Ectodermal cell (in vitro differentiated cells): ENCODE results near the gene JAKMIP1.

Experiments used
- H3K27ac ChIP-seq: 2 replicates; pipeline ENCODE4 v1.7.0; 2013; ENCODE audit warnings: mild to moderate bottlenecking, low read depth, low read length; ENCODE audit not compliant: insufficient read depth, poor library complexity, severe bottlenecking
- H3K27me3 ChIP-seq: 2 replicates; pipeline ENCODE4 v1.7.0; 2013; ENCODE audit warnings: mild to moderate bottlenecking, low read length; ENCODE audit not compliant: insufficient read depth, control insufficient read depth, poor library complexity, severe bottlenecking
- H3K36me3 ChIP-seq: one replicate; pipeline ENCODE4 v1.7.0; 2013; ENCODE audit warnings: low read length; ENCODE audit not compliant: control insufficient read depth, insufficient read depth
- H3K4me1 ChIP-seq: one replicate; pipeline ENCODE4 v1.7.0; 2013; ENCODE audit warnings: low read length; ENCODE audit not compliant: control insufficient read depth, insufficient read depth
- H3K4me3 ChIP-seq: 2 replicates; pipeline ENCODE4 v1.7.0; 2013; ENCODE audit warnings: low read depth, low read length, control low read depth; ENCODE audit not compliant: insufficient read depth
- H3K9me3 ChIP-seq: 2 replicates; pipeline ENCODE4 v1.7.0; 2013; ENCODE audit warnings: mild to moderate bottlenecking, low read length, moderate library complexity; ENCODE audit not compliant: control insufficient read depth
- WGBS, 2 experiments: methylation state at CpG; one replicate each; pipeline ENCODE4 v1.1.7; 2013; ENCODE audit warnings: missing lambda C conversion rate in 2 of 2; 5-methylcytosine and 5-hydroxymethylcytosine counted together

Gene JAKMIP1

GRCh38 chr4:6165766-6166165 lies 34.6 kb downstream of the JAKMIP1 start:
- no peak overlapping the region for H3K27ac ChIP-seq
- no peaks in the 10 kb centered on the region for H3K9me3 ChIP-seq
- H3K36me3 ChIP-seq, result no peaks in the 10 kb centered on the region
- no peak overlapping the region for H3K4me3 ChIP-seq
- H3K4me1 ChIP-seq, result no peaks in the 10 kb centered on the region
- no peaks in the 10 kb centered on the region for H3K27me3 ChIP-seq
- WGBS, 2 experiments, result 94 to 95% methylated on average over 6 of the region's 6 CpGs

- Histone ChIP-seq H3K27ac (no peak overlapping the region), H3K9me3 (no peaks in the 10 kb centered on the region), H3K27me3 (no peaks in the 10 kb centered on the region), H3K4me1 (no peaks in the 10 kb centered on the region), H3K4me3 (no peak overlapping the region), H3K36me3 (no peaks in the 10 kb centered on the region)
- 93 to 95% methylated on average over 6 of the region's 6 CpGs for WGBS, 2 experiments
These were observed 37.5 kb downstream of the JAKMIP1 start for GRCh38 chr4:6162885-6163284.

GRCh38 chr4:6161921-6162464 lies 38.4 kb downstream of the JAKMIP1 start:
- 91 to 93% methylated on average over 10 of the region's 10 CpGs for WGBS, 2 experiments
- H3K4me3 ChIP-seq, result no peak overlapping the region
- no peaks in the 10 kb centered on the region for H3K27me3 ChIP-seq
- no peak overlapping the region for H3K27ac ChIP-seq
- no peaks in the 10 kb centered on the region for H3K36me3 ChIP-seq
- H3K9me3 ChIP-seq, result no peaks in the 10 kb centered on the region
- H3K4me1 ChIP-seq, result no peaks in the 10 kb centered on the region

- no peaks in the 10 kb centered on the region for H3K36me3 ChIP-seq
- H3K27ac ChIP-seq, result no peak overlapping the region
- no peak overlapping the region for H3K4me3 ChIP-seq
- no peaks in the 10 kb centered on the region for H3K27me3 ChIP-seq
- WGBS, 2 experiments, result 92% methylated on average over 12 of the region's 12 CpGs
- H3K4me1 ChIP-seq, result no peaks in the 10 kb centered on the region
- H3K9me3 ChIP-seq, result no peaks in the 10 kb centered on the region
These were observed 39.8 kb downstream of the JAKMIP1 start for GRCh38 chr4:6160536-6160935.

- H3K9me3 ChIP-seq, result no peaks in the 10 kb centered on the region
- H3K27ac ChIP-seq, result no peak overlapping the region
- H3K4me3 ChIP-seq, result no peak overlapping the region
- WGBS, 2 experiments, result 97 to 99% methylated on average over 9 of the region's 9 CpGs
- H3K27me3 ChIP-seq, result no peaks in the 10 kb centered on the region
- H3K4me1 ChIP-seq, result peaks cover 13% of the 10 kb centered on the region
- H3K36me3 ChIP-seq, result no peaks in the 10 kb centered on the region
These were observed 42.4 kb downstream of the JAKMIP1 start for GRCh38 chr4:6157926-6158325.

- Histone ChIP-seq H3K4me1 (peaks cover 13% of the 10 kb centered on the region), H3K9me3 (no peaks in the 10 kb centered on the region), H3K27me3 (no peaks in the 10 kb centered on the region), H3K4me3 (no peak overlapping the region), H3K36me3 (no peaks in the 10 kb centered on the region), H3K27ac (no peak overlapping the region)
- WGBS, 2 experiments, result 95% methylated on average over 15 of the region's 15 CpGs
These were observed 44.2 kb downstream of the JAKMIP1 start for GRCh38 chr4:6155996-6156750.

GRCh38 chr4:6154875-6155274 lies 45.5 kb downstream of the JAKMIP1 start:
- WGBS, 2 experiments, result 50 to 55% methylated on average over 8 to 9 of the region's 9 CpGs
- Histone ChIP-seq H3K9me3 (no peaks in the 10 kb centered on the region), H3K27me3 (no peaks in the 10 kb centered on the region), H3K4me1 (peaks cover 13% of the 10 kb centered on the region), H3K4me3 (no peak overlapping the region), H3K27ac (no peak overlapping the region), H3K36me3 (no peaks in the 10 kb centered on the region)

GRCh38 chr4:6153874-6154273 lies 46.5 kb downstream of the JAKMIP1 start:
- Histone ChIP-seq H3K9me3 (no peaks in the 10 kb centered on the region), H3K4me3 (no peak overlapping the region), H3K36me3 (no peaks in the 10 kb centered on the region), H3K27me3 (no peaks in the 10 kb centered on the region), H3K4me1 (peaks cover 13% of the 10 kb centered on the region), H3K27ac (no peak overlapping the region)
- 80 to 85% methylated on average over 7 of the region's 7 CpGs for WGBS, 2 experiments

- 91% methylated on average over 15 of the region's 15 CpGs for WGBS, 2 experiments
- H3K27me3 ChIP-seq, result no peaks in the 10 kb centered on the region
- no peak overlapping the region for H3K4me3 ChIP-seq
- H3K36me3 ChIP-seq, result no peaks in the 10 kb centered on the region
- H3K9me3 ChIP-seq, result no peaks in the 10 kb centered on the region
- H3K4me1 ChIP-seq, result peaks cover 13% of the 10 kb centered on the region
- no peak overlapping the region for H3K27ac ChIP-seq
These were observed 47.3 kb downstream of the JAKMIP1 start for GRCh38 chr4:6152869-6153705.

- Histone ChIP-seq H3K4me3 (no peak overlapping the region), H3K36me3 (no peaks in the 10 kb centered on the region), H3K4me1 (peaks cover 11% of the 10 kb centered on the region), H3K9me3 (no peaks in the 10 kb centered on the region), H3K27ac (no peak overlapping the region), H3K27me3 (no peaks in the 10 kb centered on the region)
- 95% methylated on average over 17 to 18 of the region's 18 CpGs for WGBS, 2 experiments
These were observed 50.2 kb downstream of the JAKMIP1 start for GRCh38 chr4:6150046-6150735.
